OCI-LY7 (cell line): Measurements from ENCODE around the gene SPECC1L. TPM values are rescaled to one million over a fixed set of nuclear protein-coding genes. Genes with fewer than 3 reads are reported as not detected.

Experiments used
- BruUV-seq: library from RNA; stranded (reverse); fragments of 400-500 nt; replicated peaks from 2 replicates; lab custom pipeline; 2021; lab: Mats Ljungman, UMichigan
- CTCF ChIA-PET: fragments of 300-600 bp; sonication (Branson Sonifier 250); formaldehyde crosslinking; loops from one replicate; lab custom pipeline; 2022; ENCODE audit warnings: antibody characterized with exemption; ENCODE audit not compliant: unreplicated experiment; lab: Charles Lee
- POLR2A ChIA-PET: fragments of 300-600 bp; sonication (Branson Sonifier 250); formaldehyde crosslinking; loops from one replicate; lab custom pipeline; 2022; ENCODE audit warnings: antibody characterized with exemption; lab: Charles Lee
- DNase-seq: peaks from one replicate; pipeline ENCODE4 v3.0.0-alpha.2; 2015; ENCODE audit warnings: low spot score
- H2AFZ ChIP-seq: fragments of 200-600 bp; sonication (generic), shearing (Covaris generic); 2 replicates; pipeline ENCODE4 v1.6.1; 2014; ENCODE audit warnings: mild to moderate bottlenecking, antibody characterized with exemption, low read length, moderate library complexity
- H3K27ac ChIP-seq: fragments of 200-600 bp; sonication (generic); 2 replicates; pipeline ENCODE4 v1.5.1; 2014; ENCODE audit warnings: mixed run types, low read depth, mild to moderate bottlenecking, moderate library complexity, low read length, inconsistent platforms; ENCODE audit not compliant: poor library complexity, severe bottlenecking
- H3K36me3 ChIP-seq: fragments of 200-600 bp; sonication (generic); 2 replicates; pipeline ENCODE4 v1.6.1; 2014; ENCODE audit warnings: mild to moderate bottlenecking, antibody characterized with exemption, low read length, moderate library complexity, mixed read lengths; ENCODE audit not compliant: insufficient read depth
- H3K4me1 ChIP-seq: fragments of 200-600 bp; sonication (generic); 2 replicates; pipeline ENCODE4 v1.5.1; 2014; ENCODE audit warnings: mild to moderate bottlenecking, low read length; ENCODE audit not compliant: insufficient read depth, poor library complexity, severe bottlenecking
- H3K4me2 ChIP-seq: fragments of 200-600 bp; sonication (generic); 2 replicates; pipeline ENCODE4 v1.6.1; 2014; ENCODE audit warnings: mild to moderate bottlenecking, low read length
- H3K4me3 ChIP-seq: fragments of 200-600 bp; sonication (generic); 2 replicates; pipeline ENCODE4 v1.5.1; 2014; ENCODE audit warnings: mild to moderate bottlenecking, low read depth, low read length; ENCODE audit not compliant: poor library complexity, severe bottlenecking
- H3K79me2 ChIP-seq: fragments of 200-600 bp; sonication (generic); 2 replicates; pipeline ENCODE4 v1.6.1; 2016; ENCODE audit warnings: low read depth, mild to moderate bottlenecking, low read length, moderate library complexity, mixed read lengths; ENCODE audit not compliant: insufficient read depth
- H3K9me2 ChIP-seq: fragments of 200-600 bp; sonication (generic); 2 replicates; pipeline ENCODE4 v1.6.1; 2016; ENCODE audit warnings: mild to moderate bottlenecking, low read length, mixed read lengths; ENCODE audit not compliant: insufficient read depth
- H3K9me3 ChIP-seq: fragments of 200-600 bp; sonication (generic); 2 replicates; pipeline ENCODE4 v1.6.1; 2014; ENCODE audit warnings: mild to moderate bottlenecking, mixed run types, low read length, mixed read lengths
- H4K20me1 ChIP-seq: fragments of 200-600 bp; sonication (generic); 2 replicates; pipeline ENCODE4 v1.6.1; 2014; ENCODE audit warnings: mild to moderate bottlenecking, antibody characterized with exemption, low read length, moderate library complexity, mixed read lengths; ENCODE audit not compliant: insufficient read depth
- EZH2phosphoT487 ChIP-seq: fragments of 200-600 bp; sonication (generic); IDR thresholded peaks from 2 replicates; pipeline ENCODE4 v1.6.1; 2018; ENCODE audit warnings: low read depth, borderline replicate concordance, mild to moderate bottlenecking, mixed run types, antibody characterized with exemption, low read length, moderate library complexity, mixed read lengths
- intact Hi-C: fragments of 100-400 bp; cut with micrococcal nuclease; formaldehyde crosslinking; loops from one replicate; pipeline ENCODE4 v1.10.0; 2022; ENCODE audit not compliant: unreplicated experiment
- total RNA-seq, 2 experiments: library from RNA; depleted of rRNA in 1 of 2; stranded (reverse); fragments of >200 nt in 1 of 2; shearing (Covaris generic) in 1 of 2; gene quantifications; 2 replicates each; pipeline ENCODE4 v1.2.3, GENCODE V29; 2014 to 2022
- TF ChIP-seq, protein P1 (sequence below): fragments of 200-600 bp; sonication (generic); conservative IDR thresholded peaks from 2 replicates; pipeline ENCODE4 v1.5.1; 2014; ENCODE audit warnings: mild to moderate bottlenecking, antibody characterized with exemption, low read length, moderate library complexity, mixed read lengths

SPECC1L gene
- total RNA-seq, 2 experiments from 2014 or later, result 47.0 to 66.2 TPM

DNA sequence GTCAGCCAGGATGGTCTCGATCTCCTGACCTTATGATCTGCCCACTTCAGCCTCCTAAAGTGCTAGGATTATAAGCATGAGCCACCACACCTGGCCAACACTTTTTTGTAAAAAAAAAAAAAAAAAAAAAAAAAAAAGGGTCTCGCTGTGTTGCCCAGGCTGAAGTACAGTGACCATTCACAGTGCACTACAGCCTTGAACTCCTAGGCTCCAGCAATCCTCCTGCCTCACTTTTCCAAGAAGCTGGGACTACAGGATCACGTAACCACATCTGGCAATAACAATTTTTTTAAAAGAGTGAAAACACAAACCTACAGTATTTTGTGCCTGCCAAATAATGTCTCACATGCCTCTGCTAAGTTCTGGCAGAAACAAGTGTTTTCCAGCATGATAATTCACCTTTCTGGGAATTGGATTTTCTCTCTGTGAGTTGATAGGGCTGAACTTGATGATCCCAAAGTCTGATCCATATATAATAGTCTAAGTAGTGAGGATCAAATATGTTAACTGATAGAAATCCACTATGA, 187.3 kb downstream of the SPECC1L start:
- intact Hi-C loops, result no loop called here
- Histone ChIP-seq H3K79me2 (no peaks in the 10 kb centered on the region), H3K27ac (no peak overlapping the region), H3K4me2 (no peak overlapping the region), H2AFZ (no peak overlapping the region), H4K20me1 (no peaks in the 10 kb centered on the region), H3K9me2 (no peaks in the 10 kb centered on the region), H3K4me3 (no peak overlapping the region), H3K36me3 (no peaks in the 10 kb centered on the region), H3K9me3 (no peaks in the 10 kb centered on the region), H3K4me1 (peaks cover under 1% of the 10 kb centered on the region)
- no TSS peak for BruUV-seq
- POLR2A ChIA-PET, result no interaction called here
- TF ChIP-seq, protein P1, sequence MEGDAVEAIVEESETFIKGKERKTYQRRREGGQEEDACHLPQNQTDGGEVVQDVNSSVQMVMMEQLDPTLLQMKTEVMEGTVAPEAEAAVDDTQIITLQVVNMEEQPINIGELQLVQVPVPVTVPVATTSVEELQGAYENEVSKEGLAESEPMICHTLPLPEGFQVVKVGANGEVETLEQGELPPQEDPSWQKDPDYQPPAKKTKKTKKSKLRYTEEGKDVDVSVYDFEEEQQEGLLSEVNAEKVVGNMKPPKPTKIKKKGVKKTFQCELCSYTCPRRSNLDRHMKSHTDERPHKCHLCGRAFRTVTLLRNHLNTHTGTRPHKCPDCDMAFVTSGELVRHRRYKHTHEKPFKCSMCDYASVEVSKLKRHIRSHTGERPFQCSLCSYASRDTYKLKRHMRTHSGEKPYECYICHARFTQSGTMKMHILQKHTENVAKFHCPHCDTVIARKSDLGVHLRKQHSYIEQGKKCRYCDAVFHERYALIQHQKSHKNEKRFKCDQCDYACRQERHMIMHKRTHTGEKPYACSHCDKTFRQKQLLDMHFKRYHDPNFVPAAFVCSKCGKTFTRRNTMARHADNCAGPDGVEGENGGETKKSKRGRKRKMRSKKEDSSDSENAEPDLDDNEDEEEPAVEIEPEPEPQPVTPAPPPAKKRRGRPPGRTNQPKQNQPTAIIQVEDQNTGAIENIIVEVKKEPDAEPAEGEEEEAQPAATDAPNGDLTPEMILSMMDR, result no peak
- no peak for TF ChIP-seq EZH2phosphoT487
- CTCF ChIA-PET, result no interaction called here
- no peak for DNase-seq

DNA sequence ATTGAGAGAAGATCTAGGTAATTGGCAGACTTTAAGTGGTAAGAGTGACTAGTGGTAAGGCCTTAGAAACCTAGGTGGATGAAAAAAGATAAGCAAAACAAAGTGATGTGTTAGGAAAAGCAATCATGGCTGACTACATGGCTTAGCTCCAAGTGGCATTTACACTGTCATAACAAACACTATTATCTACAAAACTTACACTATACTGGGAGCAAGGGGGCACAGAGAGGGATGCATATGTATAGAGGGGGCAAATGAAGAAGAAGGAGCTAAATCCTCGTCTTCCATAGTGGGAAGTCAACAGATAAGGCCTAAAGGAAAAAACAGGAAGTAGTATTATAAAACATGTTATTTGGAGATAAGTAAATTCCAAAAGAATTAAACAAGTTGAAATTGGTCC, 189.3 kb downstream of the SPECC1L start:
- Histone ChIP-seq H4K20me1 (no peaks in the 10 kb centered on the region), H3K9me2 (no peaks in the 10 kb centered on the region), H2AFZ (peak overlapping the region; percentile 35; the same call in 1 of the 2 replicates), H3K4me2 (no peak overlapping the region), H3K9me3 (no peaks in the 10 kb centered on the region), H3K27ac (no peak overlapping the region), H3K36me3 (no peaks in the 10 kb centered on the region), H3K4me1 (peaks cover 8% of the 10 kb centered on the region), H3K79me2 (no peaks in the 10 kb centered on the region), H3K4me3 (no peak overlapping the region)
- ChIA-PET CTCF (no interaction called here), POLR2A (no interaction called here)
- DNase-seq, result no peak
- intact Hi-C loops, result no loop called here
- no TSS peak for BruUV-seq
- no peak for TF ChIP-seq EZH2phosphoT487
- TF ChIP-seq, protein P1, result no peak

DNA sequence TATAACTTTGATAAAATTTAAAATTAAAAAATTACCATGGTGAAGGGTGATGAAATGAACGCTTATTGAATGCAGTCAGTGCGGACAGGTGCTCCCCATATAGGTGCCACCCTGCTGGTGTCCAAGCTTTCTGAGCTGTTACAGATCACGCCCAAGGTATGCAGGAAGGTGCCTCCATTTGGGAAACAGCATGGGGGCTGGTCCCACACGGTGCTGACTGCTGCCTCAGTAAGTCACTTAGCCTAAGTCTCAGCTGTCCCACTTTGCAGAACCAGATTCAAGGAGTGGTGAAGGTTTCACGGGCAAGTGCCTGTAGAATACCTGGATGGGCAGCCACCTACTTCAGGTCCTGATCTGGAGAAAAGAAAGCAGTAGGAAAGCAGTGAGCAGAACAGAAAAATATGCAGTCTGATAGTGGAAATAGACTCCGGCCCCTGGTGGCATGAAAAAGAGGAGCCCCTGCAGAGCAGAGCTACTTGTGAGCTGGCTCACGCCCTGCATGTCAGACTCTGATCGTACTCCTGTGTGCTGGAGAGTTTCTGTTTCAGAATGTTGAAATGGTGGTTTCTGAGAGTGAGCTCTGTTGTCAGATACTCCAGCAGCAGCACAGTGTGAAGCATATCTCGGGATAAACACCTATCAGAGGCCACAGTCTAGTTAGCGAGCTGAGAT, 189.9 kb downstream of the SPECC1L start:
- Histone ChIP-seq H3K79me2 (no peaks in the 10 kb centered on the region), H4K20me1 (no peaks in the 10 kb centered on the region), H3K27ac (no peak overlapping the region), H3K4me3 (no peak overlapping the region), H3K4me1 (peaks cover 8% of the 10 kb centered on the region), H3K9me3 (no peaks in the 10 kb centered on the region), H3K4me2 (no peak overlapping the region), H3K36me3 (no peaks in the 10 kb centered on the region), H3K9me2 (no peaks in the 10 kb centered on the region), H2AFZ (no peak overlapping the region)
- no peak for DNase-seq
- no TSS peak for BruUV-seq
- intact Hi-C loops, result no loop called here
- ChIA-PET CTCF (no interaction called here), POLR2A (interaction anchor here (1.1 kb wide), 1 partner anchor 63 kb away, joined by 3 read pairs; no protein-coding TSS in a partner anchor)
- TF ChIP-seq EZH2phosphoT487, result no peak
- TF ChIP-seq, protein P1, result no peak
